Heart right ventricle (tissue), 16 donors: Measurements from ENCODE around the gene CEP55. TPM values are rescaled to one million over a fixed set of nuclear protein-coding genes. Genes with fewer than 3 reads are reported as not detected.

Source experiments
- ATAC-seq, 8 donors: fragments of 200-7000 bp; cut with Tn5 transposase; one replicate each; pipeline ENCODE4 v1.9.1; 2020; ENCODE audit warnings: mild to moderate bottlenecking in 8 of 8, moderate library complexity in 8 of 8, moderate number of reproducible peaks in 1 of 8
- DNase-seq, 2 donors: peaks; one replicate each; pipeline ENCODE4 v3.0.0-alpha.2; 2020
- H3K27ac ChIP-seq, 10 donors: fragments of 200-600 bp; sonication (generic) in 2 of 10; one replicate each; pipeline versions ENCODE4 v1.5.0 to v1.8.0; 2020 to 2022; ENCODE audit warnings: mild to moderate bottlenecking in 3 of 10
- H3K27me3 ChIP-seq, 7 donors: fragments of 200-600 bp; one replicate each; pipeline ENCODE4 v1.8.0; 2021 to 2022; ENCODE audit warnings: mild to moderate bottlenecking in 2 of 7
- H3K36me3 ChIP-seq, 9 donors: fragments of 200-600 bp; sonication (generic) in 1 of 9; one replicate each; pipeline versions ENCODE4 v1.5.0 to v1.8.0; 2020 to 2022; ENCODE audit warnings: mild to moderate bottlenecking in 2 of 9
- H3K4me1 ChIP-seq, 9 donors: fragments of 200-600 bp; sonication (generic) in 1 of 9; one replicate each; pipeline versions ENCODE4 v1.5.0 to v1.8.0; 2020 to 2022; ENCODE audit warnings: mild to moderate bottlenecking in 4 of 9
- H3K4me3 ChIP-seq, 10 donors: fragments of 200-600 bp; sonication (generic) in 2 of 10; one replicate each; pipeline versions ENCODE4 v1.5.0 to v1.8.0; 2020 to 2022; ENCODE audit warnings: mild to moderate bottlenecking in 7 of 10, moderate library complexity in 2 of 10
- H3K9me3 ChIP-seq, 11 donors: fragments of 200-600 bp in 10 of 11; sonication (generic) in 2 of 11; one replicate each; pipeline versions ENCODE4 v1.5.0 to v1.8.0; 2013 to 2022; ENCODE audit warnings: mild to moderate bottlenecking in 2 of 11, control low read depth in 1 of 11, moderate library complexity in 1 of 11
- WGBS, 2 donors: extraction: QIAGEN DNeasy Blood & Tissue Kit; methylation state at CpG; one replicate each; pipeline ENCODE4 v1.1.7; 2013; ENCODE audit warnings: inconsistent platforms in 1 of 2; 5-methylcytosine and 5-hydroxymethylcytosine counted together
- intact Hi-C, 10 donors: fragments of 100-400 bp; cut with DNase I; formaldehyde crosslinking; loops; one replicate each; pipeline versions ENCODE4 v1.11.1 to v1.14.2; 2022
- polyA plus RNA-seq, 2 donors: library from polyadenylated mRNA; stranded (reverse); fragments of 200-250 nt; gene quantifications; one replicate each; pipeline ENCODE4 v1.2.3, GENCODE V29; 2013
- total RNA-seq, 10 donors: library from RNA; stranded (reverse); fragmentation: NEBNext Ultra II Directional in 3 of 10; extraction: Animal tissue kit (Norgen Biotek cat#: 25700) in 3 of 10; gene quantifications; one replicate each; pipeline versions ENCODE4 v1.2.1 to v1.2.4, GENCODE V29; 2021 to 2023
- TF ChIP-seq, protein P1 (sequence below), 9 donors: fragments of 200-600 bp; sonication (generic) in 2 of 9; IDR thresholded peaks; one replicate each; pipeline versions ENCODE4 v1.5.0 to v1.8.0; 2021 to 2022; ENCODE audit warnings: antibody characterized with exemption in 9 of 9, mild to moderate bottlenecking in 5 of 9, moderate library complexity in 1 of 9
- donor health status: Arrhythmogenic right ventricular cardiomyopathy.
- donor health status: ischemic (EF 13 %, LVEDD 7.1; RV severe dilation, severe dysfunction).
- donor health status: healthy with polysubstance abuse.
- donor health status: DM: no; HTN: yes; CAD: no.
- donor health status: DM: no; HTN: no; CAD: no.
- donor health status: ischemic (EF 25% LVEDD 6.9; RV normal size, moderate dysfunction).
- donor health status: ischemic (EF 25% LVEDD 5.7; RV mildly dilated, moderate dysfunction).
- donor health status: healthy.
- donor health status: DM: yes; HTN: yes; CAD: no.
- donor health status: Ischemic cardiomyopathy.
- donor health status: ischemic (EF 35%, LVEDD 5.7; RV mildly dilated, moderate dysfunction).
- donor health status: nonischemic (EF 11% LVEDD 7.7; RV severe dilation, severe dysfunction).
- donor health status: DM: yes; HTN: yes; CAD: no.
- donor health status: PGD.
- donor health status: ischemic (EF 29% LVEDD 5.4; RV normal size, mild dysfunction).
- donor health status: nonischemic (EF 23%, LVEDD 6.1; RV moderate dilation, normal function).

Gene CEP55
- total and polyA plus RNA-seq, 12 donors = 0.13 to 4.4 (median 0.22) TPM; not detected in 3

DNA sequence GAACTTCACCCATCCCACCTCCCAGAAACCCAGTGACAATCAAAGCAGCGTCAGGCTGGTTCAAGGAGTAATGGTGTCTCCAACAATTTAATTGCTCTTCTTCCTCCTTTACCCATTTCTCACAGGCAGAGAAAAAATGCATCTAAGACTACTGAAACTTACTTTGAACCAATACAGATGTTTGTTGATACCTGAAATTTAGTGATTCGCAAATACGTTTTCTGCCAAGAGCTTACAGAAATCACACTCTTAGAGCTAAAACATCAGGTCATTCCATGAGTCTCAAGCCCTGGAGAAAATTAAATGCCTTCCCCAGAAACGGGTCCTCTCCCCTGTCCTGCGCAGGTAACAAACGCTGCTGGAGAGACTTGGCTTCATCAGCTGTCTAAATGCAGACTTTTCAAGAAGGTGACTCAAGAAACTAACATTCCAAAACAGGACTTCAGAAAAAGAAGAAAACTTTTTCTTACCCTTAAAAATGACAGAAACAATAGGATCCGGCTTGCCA lies 14.7 kb upstream of the CEP55 start:
- H3K36me3 ChIP-seq = peaks cover 0 to 8% (median 0%) of the 10 kb centered on the region in 9 donors
- TF ChIP-seq, protein P1, sequence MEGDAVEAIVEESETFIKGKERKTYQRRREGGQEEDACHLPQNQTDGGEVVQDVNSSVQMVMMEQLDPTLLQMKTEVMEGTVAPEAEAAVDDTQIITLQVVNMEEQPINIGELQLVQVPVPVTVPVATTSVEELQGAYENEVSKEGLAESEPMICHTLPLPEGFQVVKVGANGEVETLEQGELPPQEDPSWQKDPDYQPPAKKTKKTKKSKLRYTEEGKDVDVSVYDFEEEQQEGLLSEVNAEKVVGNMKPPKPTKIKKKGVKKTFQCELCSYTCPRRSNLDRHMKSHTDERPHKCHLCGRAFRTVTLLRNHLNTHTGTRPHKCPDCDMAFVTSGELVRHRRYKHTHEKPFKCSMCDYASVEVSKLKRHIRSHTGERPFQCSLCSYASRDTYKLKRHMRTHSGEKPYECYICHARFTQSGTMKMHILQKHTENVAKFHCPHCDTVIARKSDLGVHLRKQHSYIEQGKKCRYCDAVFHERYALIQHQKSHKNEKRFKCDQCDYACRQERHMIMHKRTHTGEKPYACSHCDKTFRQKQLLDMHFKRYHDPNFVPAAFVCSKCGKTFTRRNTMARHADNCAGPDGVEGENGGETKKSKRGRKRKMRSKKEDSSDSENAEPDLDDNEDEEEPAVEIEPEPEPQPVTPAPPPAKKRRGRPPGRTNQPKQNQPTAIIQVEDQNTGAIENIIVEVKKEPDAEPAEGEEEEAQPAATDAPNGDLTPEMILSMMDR (IDR thresholded peaks at IDR 0.05) = no peak
- H3K4me3 ChIP-seq = peak overlapping the region; percentile 43 to 91 (median 66)
- H3K4me1 ChIP-seq = peaks cover 0 to 39% (median 16%) of the 10 kb centered on the region in 9 donors
- H3K27ac ChIP-seq = peak overlapping the region; percentile 38 to 94 (median 81)
- intact Hi-C loops = loop anchor here in 9 of 10 donors (1.0 to 5.0 kb wide), 5 partner anchors 44 to 105 kb away; no protein-coding TSS in a partner anchor
- no peaks in the 10 kb centered on the region for H3K9me3 ChIP-seq
- peaks cover 0 to 5% (median 0%) of the 10 kb centered on the region in 7 donors for H3K27me3 ChIP-seq
- no peak for DNase-seq
- WGBS, 2 donors = 21 to 25% methylated on average over 7 of the region's 7 CpGs
- peak in 6 of 8 donors; percentile 23 to 46 (median 36) for ATAC-seq

DNA sequence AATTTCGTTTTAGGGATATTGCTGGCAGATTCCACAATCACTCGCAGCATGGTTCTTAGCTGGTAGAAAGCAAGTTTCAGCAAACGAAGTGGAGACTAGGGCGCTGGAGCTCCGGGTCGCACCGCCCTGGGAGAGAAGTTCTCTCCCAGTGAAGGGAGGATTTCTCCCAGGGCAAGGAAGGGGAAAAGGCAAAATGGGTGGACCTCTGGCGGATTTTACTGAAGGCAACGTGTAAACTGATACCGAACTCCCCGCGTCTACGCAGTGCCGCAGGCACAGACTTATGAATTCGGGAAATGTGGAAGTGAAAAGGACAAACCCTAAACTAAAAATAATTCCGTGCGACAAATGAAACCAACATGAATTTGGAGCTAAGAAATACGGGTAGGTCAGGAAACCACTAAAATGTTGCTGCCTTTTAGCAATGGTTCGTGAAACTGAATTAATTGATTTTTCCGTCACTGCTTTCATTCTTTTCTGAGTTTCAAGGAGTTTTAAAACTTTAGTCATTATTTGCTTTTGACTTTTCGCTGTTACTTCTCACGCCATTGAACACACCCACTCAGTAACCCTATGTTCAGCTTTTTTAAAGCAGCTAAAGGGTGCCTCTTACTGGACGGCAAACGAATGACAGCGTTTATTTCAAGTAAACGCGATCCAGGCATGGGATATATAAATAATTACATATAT lies 14.1 kb upstream of the CEP55 start, which contains the start of gene MYOF:
Gene MYOF, minus strand, starts transcription at position 190 of the 690 bp plus-strand sequence. Its CDS starts 140 bp downstream, at position 50.
- Histone ChIP-seq H3K27me3 (peaks cover 0 to 5% (median 0%) of the 10 kb centered on the region in 7 donors), H3K27ac (peak within 1 kb of the TSS; percentile 38 to 94 (median 81)), H3K36me3 (peaks cover 0 to 8% (median 0%) of the 10 kb centered on the region in 9 donors), H3K9me3 (no peaks in the 10 kb centered on the region), H3K4me1 (peaks cover 0 to 37% (median 13%) of the 10 kb centered on the region in 9 donors), H3K4me3 (peak within 1 kb of the TSS; percentile 43 to 91 (median 66))
- TF ChIP-seq, protein P1 (IDR thresholded peaks at IDR 0.05) = peak; percentile 38 to 75 (median 57)
- WGBS, 2 donors = 1% methylated on average over 27 of the region's 27 CpGs
- intact Hi-C loops = loop anchor here in 8 of 10 donors (1.0 to 5.0 kb wide), 5 partner anchors 45 to 106 kb away; no protein-coding TSS in a partner anchor
- ATAC-seq (peak; percentile 83 to 96 (median 90)), DNase-seq (peak; percentile 48 to 65)

DNA sequence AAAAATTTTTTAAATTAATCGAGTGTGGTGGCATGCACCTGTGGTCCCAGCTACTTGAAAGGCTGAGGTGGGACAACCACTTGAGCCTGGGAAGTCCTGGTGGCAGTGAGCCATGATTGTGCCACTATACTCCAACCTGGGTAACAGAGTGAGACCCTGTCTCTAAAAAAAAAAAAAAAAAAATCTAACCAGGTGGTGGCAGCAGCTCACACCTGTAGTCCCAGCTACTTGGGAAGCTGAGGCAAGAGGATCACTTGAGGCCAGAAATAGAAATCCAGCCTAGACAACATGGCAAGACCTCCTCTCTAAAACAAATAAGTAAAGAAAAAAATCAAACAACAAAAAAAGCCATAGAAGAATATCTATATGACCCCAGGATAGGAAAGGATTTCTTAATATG lies 10.7 kb upstream of the CEP55 start:
- TF ChIP-seq, protein P1 (IDR thresholded peaks at IDR 0.05) = no peak
- 37 to 38% methylated on average over 1 of the region's 1 CpG for WGBS, 2 donors

DNA sequence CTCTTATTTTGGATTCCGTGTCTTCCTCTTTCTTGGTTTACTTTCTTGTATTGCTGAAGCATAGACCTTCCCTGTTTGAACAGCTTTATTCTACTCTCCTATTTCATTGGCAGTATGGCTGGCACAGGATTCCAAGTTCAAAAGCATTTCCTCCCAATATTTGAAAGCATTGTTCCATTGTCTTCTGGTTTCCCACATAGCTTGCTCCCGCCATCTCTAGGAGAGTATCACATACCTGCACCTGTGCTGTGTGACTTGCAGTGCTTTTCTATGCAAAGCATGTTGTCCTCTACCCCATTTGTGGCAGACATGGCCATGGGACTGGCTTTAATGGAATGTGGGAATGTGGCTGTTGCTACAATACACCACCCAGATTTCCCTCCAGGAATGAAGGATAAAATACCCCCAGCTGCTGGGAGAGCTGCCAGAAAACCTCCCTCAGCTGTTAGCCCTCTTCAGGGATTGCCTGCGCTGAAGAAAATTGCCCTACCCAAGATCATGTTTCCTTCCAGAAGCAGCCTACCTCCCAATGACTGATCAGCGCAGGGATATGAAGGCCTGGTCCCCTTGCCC lies 7.4 kb upstream of the CEP55 start:
- 83 to 87% methylated on average over 4 of the region's 4 CpGs for WGBS, 2 donors
- intact Hi-C loops = no loop called here

More for the DNA sequence above, 10.7 kb upstream of the CEP55 start:
- ATAC-seq = no peak
- H3K4me3 ChIP-seq = no peak overlapping the region
- no peak for DNase-seq
- no peak overlapping the region for H3K27ac ChIP-seq
- H3K9me3 ChIP-seq = no peaks in the 10 kb centered on the region
- peaks cover 0 to 15% (median 4%) of the 10 kb centered on the region in 9 donors for H3K4me1 ChIP-seq
- H3K36me3 ChIP-seq = no peaks in the 10 kb centered on the region
- intact Hi-C loops = loop anchor here in 1 of 10 donors (2.0 kb wide), 1 partner anchor 111 kb away; no protein-coding TSS in a partner anchor
- H3K27me3 ChIP-seq = peaks cover 0 to 5% (median 0%) of the 10 kb centered on the region in 7 donors

More for the DNA sequence above, 7.4 kb upstream of the CEP55 start:
- Histone ChIP-seq H3K27ac (no peak overlapping the region), H3K27me3 (no peaks in the 10 kb centered on the region), H3K4me1 (no peaks in the 10 kb centered on the region), H3K36me3 (no peaks in the 10 kb centered on the region), H3K9me3 (no peaks in the 10 kb centered on the region), H3K4me3 (no peak overlapping the region)
- ATAC-seq = no peak
- no peak for DNase-seq
- TF ChIP-seq, protein P1 (IDR thresholded peaks at IDR 0.05) = no peak
